Left colon (tissue), 2 donors: ENCODE data around the gene JUN. TPM values are rescaled to one million over a fixed set of nuclear protein-coding genes. Genes with fewer than 3 reads are reported as not detected.
"Not testable (repeated sequence)": the region's sequence is repeated elsewhere in the genome, so short reads cannot be mapped to it uniquely, and the experiment has no call there.

ENCODE experiments used
- ATAC-seq: fragments of 200-7000 bp; cut with Tn5 transposase; one replicate; pipeline ENCODE4 v1.9.1; 2020; ENCODE audit warnings: mild to moderate bottlenecking, moderate library complexity
- DNase-seq, 2 donors: peaks; one replicate each; pipeline ENCODE4 v3.0.0-alpha.2; 2020
- intact Hi-C, 2 donors: fragments of 100-400 bp; cut with DNase I in 1 of 2; cut with micrococcal nuclease in 1 of 2; formaldehyde crosslinking; loops; one replicate each; pipeline versions ENCODE4 v1.11.2 to v1.14.0; 2022; cut with DNase I, micrococcal nuclease
- total RNA-seq, 2 donors: library from RNA; stranded (reverse); fragmentation: NEBNext Ultra II Directional; extraction: Animal tissue kit (Norgen Biotek cat#: 25700); gene quantifications; one replicate each; pipeline ENCODE4 v1.2.1, GENCODE V29; 2021
- donor health status: DM: no; HTN: no; CAD: no.
- donor health status: DM: yes; HTN: yes; CAD: no.

Gene JUN
- total RNA-seq, 2 donors from 2014 or later: 184 to 199 TPM

DNA sequence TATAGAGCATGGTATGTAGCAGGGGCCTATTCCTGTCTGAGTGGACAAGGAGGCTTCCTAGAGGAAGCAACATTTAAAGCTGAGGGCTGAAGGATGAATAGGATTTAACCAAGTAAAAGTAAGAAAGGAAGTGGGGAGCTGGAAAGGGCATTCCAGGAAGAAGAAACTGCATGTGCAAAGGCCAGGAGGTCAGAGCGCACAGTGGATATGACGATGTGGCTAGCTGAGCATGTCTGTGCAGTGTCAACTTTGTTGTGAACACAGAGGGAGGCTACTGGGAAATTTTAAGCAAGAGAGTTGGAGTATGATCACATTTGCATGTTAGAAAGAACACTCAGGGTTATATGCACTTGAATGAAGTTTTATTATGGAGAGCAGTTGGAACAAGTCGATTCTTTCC is 28.6 kb upstream of the JUN start:
- ATAC-seq (no peak), DNase-seq (peak in 1 of 2 donors; percentile 35)
- intact Hi-C loops: no loop called here

DNA sequence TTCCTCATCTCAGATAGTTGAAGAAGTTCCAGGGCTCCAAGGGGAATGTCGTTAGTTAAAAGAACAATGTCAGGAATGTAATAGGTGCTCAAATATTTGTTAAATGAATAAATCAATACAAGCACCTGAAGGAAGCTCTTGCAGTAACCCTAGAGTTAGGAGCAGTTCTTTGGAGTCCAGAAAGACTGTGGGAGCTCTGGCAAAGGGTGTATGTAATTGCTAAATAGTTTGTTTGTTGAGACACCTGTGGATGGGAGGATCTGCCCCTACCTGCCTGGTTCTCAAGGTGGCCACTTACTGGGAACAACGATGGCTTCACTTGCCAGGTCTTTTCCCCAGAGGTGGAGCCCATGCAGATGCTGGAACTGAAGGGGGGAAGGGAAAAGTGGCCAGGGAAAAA is 27.5 kb upstream of the JUN start:
- DNase-seq (no peak), ATAC-seq (no peak)
- intact Hi-C loops: no loop called here

DNA sequence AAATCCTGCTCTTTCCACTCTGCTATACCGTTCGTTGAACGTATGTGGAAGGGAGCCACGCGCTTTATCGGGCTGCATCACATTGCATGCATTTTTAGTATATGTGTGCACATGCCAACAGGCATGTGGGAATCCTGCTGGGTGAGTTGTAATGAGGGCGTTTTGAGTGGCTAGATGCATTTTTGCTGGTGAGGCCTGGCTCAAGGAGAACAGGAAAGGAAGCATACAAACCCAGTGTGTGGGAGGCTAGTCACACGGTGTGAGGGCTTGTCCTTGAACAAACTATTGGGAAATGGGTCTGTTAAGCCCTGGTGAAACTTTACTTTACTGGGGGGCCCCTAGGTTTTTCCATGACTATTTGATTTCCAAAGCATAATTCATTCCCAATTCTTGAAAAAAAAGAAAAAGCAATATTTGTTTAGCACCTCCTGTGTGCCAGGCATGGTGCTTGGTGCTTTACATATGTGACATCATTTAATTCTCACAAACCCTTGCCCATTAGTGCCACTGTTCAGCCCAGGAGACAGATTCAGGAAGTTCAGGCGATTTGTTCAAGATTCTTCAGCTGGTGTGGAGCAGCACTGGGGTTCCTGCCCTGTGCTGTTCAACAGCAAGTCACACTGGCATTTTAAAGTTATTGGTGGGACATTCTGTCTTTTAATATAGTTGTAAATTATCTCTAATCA is 25.6 kb upstream of the JUN start:
- intact Hi-C loops: no loop called here
- DNase-seq: no peak
- ATAC-seq: no peak

DNA sequence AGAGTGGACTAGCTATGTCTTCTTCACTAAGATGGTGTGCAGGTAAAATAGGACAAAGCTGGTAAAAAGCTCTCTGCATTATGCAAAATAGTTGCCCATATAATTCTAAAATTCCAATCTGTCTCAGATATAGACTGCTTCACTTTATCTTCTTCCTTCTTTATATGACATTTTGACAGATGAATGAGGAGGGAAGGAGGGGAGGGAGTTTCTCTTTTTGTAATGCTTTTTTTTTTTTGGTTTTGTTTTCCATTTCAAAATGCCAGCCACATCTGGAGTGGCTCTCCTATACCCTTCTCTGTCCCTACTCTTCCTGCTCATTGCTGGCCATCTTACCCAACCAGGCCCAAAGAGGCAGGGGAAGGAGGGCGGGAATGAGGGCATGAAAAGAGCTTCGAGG is 24.2 kb upstream of the JUN start:
- intact Hi-C loops: no loop called here
- ATAC-seq (no peak), DNase-seq (no peak)

DNA sequence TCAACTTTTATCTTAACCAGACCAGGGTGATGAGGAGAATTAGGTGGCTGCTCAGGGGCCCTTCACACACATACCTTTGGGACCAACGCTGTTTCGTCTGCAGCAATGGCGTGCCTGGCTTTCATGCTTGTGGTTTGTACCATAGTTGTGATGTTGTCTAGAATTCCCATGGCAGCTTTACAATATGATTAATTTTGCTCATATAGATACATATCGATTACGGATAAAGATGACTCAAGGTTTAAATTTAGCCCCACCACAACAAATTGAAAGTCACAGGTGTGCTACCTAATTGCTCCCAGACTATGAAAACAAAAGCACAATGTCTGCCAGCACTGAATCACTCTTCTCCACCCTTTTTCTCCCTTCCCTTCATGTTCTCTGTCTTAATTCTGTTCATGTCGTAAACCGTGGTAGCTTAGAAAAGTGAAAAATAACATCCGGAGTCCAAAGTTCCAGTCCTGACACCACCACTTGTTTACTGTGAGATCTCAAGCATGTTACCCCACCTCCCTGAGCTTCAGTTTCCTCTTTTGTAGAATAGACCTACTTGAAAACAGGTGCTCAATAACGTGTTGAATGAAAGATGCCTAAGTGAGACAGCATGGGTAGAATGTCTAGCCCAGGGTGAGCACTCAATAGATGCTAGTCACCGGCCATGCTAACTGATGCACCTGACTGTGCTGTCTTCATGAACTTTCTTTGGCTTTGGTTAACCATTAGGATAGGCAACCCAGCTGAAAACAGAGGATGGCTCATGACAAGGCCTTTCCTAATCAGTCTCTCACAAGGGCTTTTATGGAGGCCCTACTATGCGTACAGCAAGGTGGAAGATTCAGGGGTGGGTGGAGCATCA is 22.1 kb upstream of the JUN start:
- intact Hi-C loops: no loop called here
- DNase-seq: peak in 1 of 2 donors; percentile 20

DNA sequence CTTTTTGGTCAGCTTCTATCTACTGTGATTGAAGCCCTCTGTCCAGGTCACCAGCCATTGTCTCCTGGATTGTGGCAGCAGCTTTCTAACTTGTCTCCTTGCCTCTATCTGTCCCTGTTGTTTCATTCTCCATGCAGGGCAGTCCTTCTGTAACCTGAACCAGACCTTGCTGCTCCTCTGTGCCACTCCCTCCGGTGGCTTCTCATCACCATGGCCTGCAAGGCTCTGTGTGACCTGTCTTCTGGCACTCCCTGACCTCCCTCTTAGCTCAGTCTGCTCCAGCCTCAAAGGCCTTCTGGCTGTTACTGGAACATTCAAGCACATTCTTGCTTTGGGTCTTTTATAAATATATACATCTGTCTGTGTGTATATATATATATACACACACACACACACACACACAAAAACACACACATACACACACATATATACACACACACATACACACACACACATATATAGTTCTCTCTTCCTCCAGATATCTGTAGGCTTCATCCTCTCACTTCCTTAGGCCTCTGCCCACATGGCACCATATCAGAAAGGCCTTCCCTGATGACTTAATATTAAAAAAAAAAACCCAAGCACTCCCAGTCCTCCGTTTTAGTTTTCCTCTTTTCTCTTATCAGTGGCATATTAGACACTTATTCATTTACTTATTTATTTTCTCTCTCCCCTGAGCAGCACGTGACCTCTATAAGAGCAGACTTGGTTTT is 21.2 kb upstream of the JUN start:
- intact Hi-C loops: no loop called here
- ATAC-seq (peak; percentile 69), DNase-seq (peak; percentile 28 to 60)

More for the DNA sequence above, 22.1 kb upstream of the JUN start:
- peak; percentile 77 for ATAC-seq

DNA sequence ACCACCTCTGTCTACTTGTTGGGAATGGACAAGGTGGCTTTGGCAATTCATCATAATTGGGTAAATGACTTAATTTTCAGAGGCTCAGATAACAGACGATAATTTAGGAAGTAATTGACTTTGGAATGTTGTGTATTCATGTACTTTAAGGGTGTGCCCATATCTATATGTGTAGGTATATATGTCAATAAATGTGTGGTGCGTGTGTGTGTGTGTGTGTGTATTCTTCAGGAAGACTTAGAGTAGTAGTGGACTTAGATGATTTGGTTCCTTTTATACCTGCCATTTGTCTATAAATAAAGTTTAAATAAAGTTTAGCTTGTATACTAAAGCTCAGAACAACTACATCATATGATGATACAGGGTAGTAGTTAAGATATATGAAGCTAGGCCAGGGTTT is 20.0 kb upstream of the JUN start:
- DNase-seq: peak in 1 of 2 donors; percentile 33
- intact Hi-C loops: no loop called here
- ATAC-seq: peak; percentile 70

DNA sequence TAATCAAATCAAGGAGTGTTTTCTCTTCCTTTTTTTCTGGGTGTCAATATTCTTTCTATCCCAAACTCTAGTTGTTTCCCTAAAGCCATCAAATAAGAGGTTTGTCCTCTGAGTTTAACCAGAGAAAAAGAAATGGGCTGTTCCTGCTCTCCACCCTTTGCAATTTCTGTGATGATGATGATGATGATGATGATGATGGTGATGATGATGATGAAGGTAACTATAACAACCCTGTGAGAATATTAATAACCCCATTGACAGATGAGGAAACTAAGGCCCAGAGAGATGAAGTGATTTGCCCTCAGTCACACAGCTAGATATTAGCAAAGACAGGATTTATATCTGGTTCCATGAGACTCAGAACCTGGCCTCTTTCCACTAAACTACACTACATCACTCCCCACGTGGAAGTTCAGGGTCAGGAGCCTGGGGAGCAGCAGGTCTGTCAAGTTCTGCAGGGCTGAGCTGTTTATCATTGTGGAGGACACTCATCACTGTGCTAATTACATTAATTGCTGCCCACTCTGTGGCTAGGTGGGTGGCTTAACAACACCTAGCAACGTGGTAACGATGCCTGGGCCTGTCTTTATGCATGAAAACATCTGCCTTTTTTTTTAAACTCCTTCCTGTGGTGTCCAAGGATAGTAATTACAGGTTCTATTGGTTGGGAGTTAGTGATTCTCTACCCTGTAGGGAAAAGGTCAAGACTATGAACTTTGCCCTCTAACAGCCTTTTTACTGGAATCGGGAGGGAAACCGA is 19.0 kb upstream of the JUN start:
- intact Hi-C loops: no loop called here
- ATAC-seq (peak; percentile 35), DNase-seq (no peak)

DNA sequence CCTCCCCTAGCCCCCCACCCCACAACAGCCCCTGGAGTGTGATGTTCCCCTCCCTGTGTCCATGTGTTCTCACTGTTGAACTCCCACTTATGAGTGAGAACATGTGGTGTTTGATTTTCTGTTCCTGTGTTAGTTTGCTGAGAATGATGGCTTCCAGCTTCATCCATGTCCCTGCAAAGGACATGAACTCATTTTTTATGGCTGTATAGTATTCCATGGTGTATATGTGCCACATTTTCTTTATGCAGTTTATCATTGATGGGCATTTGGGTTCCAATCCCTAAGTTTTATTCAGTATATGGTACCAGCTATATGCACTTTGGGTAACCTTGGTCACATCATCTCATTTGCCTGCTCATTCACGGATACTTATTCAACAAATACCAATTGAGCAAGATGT is 17.4 kb upstream of the JUN start:
- intact Hi-C loops, DNase-seq, ATAC-seq: not testable (repeated sequence)

DNA sequence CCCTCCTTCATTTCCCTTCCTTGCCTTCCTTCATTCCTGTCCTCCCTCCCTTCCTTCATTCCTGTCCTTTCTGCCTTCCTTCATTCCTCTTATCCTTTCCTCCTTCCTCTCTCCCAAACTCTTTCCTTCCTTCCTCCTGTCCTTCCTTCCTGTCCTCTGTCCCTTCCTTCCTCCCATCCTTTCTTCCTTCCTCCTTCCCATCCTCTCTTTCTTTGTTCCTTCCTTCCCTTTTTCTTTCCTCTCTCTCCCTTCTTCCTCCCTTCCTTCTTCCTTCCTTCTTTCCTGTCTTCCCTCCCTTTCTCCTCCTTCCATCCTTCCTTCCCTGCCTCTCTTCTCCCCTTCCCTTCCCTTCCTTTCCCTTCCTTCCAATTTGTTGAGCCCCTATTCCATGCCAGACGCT is 15.8 kb upstream of the JUN start:
- intact Hi-C loops: no loop called here

DNA sequence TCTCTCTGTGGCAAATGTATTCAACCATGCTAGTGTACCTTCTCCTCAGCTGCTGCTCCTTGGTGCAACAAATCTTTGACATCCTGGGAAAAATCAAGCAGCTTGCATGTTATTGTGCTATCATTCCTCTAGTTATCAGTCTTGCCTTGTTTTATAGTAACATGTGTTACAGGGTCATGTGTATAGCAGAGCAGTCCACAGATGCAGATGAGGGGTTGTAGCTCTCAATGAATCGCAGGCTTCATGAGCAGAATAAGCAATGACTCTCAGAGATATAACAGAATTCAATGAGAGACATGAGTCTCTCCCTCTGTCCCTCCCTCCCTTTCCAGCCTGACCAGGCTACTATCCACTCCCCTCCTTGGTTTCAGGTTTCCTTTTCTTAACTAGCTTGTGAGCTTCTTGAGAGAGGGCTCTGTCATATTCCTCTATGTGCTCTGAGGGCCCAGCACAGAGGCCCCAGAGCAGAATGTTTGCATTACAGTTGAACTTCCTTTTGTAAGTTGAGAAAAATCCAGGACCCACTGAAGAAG is 15.1 kb upstream of the JUN start:
- intact Hi-C loops: no loop called here
- DNase-seq (no peak), ATAC-seq (no peak)

More for the DNA sequence above, 15.8 kb upstream of the JUN start:
- DNase-seq (no peak), ATAC-seq (no peak)

DNA sequence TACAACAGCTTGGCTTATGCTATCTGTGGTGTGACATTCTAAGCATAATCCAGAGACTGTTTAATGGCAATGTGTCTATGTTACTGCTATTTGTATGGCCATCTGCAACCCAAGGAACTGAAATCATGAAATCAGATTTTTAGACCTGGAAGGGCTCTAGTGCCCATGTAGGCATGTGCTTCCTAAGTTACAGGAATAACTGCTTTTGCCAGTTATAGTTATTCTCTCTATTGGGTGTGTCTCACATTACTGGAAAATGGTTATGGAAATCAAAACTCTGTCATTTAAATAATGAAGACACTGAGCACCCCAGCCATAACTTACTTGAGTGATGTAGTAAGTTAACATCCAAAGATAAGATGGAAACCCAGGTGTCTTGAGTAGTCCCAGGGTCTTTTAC is 12.6 kb upstream of the JUN start:
- intact Hi-C loops: no loop called here
- no peak for ATAC-seq
- no peak for DNase-seq

DNA sequence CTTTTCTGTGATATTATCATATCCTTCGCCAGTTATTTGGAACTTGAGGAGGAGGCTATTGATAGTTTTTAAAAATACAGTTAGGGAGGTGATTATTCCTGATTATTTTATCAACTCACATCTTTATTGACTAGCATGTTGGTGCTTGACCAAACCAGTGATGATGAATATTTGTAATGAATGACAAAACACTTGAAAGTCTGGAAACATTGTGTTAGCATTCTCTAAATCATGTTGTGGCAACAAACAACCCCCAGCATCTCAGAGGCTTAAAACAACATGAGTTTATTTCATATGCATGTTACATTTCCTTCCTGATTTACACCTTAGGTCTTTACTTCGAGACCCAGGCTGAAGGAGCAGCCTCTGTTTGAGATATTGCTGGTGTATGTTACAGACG is 10.7 kb upstream of the JUN start:
- intact Hi-C loops: no loop called here
- no peak for ATAC-seq
- no peak for DNase-seq

DNA sequence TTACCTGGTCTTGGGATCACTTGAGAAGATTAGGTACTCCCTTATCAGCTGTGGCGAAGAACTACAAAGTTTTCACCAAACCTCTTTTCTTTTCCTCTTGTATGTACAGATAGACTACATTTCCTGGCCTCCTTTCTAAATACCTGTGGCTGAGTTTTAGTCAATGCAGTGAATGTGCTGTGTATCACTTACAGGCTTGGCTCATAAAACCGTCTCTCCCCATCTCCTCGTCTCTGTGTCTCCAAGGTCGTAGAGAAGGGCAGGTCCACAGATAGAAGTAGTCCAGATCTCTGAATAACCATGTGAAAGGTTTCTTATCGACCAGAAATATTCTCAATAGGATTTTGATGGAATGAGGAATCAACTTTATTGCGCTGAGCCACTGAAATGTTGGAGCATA is 9.0 kb upstream of the JUN start:
- intact Hi-C loops: no loop called here
- DNase-seq (no peak), ATAC-seq (no peak)

DNA sequence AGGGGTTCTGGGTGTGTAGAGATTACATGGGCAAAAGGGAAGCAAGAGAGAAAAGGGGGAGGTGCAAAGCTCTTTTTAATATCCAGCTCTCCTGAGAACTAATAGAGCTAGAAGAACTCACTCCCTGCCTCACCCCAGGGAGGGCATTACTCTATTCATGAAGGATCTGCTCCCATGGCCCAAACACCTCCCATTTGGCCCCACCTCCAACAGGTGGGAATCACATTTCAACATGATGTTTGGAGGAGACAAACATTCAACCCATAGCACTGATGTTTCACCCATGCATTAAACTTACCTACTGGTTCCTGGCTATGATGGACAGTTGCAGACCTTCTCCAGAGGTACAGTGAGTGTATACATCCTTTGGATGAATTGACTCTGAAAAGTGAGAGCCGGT is 7.3 kb upstream of the JUN start:
- intact Hi-C loops: no loop called here
- DNase-seq (no peak), ATAC-seq (no peak)

DNA sequence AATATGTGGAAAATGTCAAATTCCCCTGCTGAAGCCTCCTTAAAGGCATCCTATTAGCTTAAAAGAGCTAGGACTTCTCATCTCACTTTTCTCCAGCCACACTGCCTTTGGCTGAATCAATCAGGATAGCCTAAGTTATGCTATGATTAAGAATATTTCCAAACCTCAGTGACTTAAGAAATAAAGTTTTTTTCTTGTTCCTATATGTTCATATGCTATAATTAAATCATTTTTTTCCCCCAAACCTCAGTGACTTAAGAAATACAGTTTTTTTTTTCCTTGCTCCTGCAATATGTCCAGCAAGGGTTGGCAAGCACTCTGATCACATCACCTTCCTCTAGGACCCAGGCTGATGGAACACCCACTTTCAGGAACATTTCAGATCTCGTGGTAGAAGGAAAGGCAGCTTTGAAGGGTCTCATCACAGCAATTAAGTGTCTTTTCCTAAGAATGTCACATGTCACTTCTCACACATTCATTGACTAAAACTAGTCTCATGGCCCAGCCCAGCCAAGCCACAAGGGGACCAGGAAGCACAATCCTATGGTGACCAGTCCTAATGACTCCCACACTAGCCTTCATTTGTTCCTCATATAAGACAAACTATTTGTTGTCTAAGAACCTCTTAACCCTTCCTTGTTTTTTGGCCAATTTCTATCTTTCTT is 6.3 kb upstream of the JUN start:
- ATAC-seq (no peak), DNase-seq (no peak)
- intact Hi-C loops: loop anchor here in 1 of 2 donors (10.0 kb wide), 2 partner anchors 105 to 505 kb away; partner anchors contain the start of gene FGGY

DNA sequence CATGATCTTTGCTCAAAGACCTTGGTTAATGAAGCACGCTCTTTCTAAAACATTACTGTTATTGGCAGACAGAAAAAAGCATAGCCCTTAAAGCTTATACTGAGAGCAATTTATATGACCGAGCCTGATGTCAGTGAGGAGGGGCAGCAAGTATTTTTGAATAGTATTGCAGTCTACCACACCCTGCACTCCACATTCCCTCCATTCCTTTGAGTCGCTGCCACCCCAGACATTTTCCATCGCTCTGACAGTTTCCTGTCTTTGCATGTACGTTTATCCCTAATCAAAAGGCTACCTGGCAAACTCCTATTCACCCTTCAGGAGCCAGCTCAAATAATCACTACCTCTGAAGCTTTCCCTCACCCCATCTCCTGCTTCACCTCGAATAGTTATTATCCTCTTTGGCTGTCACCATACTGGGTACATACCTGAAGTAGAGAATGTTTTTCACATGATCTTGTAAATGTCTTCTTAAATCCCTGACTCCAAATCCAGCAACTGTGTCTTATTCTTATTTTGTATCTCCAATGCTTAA is 5.5 kb upstream of the JUN start:
- intact Hi-C loops: loop anchor here in 1 of 2 donors (10.0 kb wide), 2 partner anchors 105 to 505 kb away; partner anchors contain the start of gene FGGY
- DNase-seq (no peak), ATAC-seq (no peak)

DNA sequence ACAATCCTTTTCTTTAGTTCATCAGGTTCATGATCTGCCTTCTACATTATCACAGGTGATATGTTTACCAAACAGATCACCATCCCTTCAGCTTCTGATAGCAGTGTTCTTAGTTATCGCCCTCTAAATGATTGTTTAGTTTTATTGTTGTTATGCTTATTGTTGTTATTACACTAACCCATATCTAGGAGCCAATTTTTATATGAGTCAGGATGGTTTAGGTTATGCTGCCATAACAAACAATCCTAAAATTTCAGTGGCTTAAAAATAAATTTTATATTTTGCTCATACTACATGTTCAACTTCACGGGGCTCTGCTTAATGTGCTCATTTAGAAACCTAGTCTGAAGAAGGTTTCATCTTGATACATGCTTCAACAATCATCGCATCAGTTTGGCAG is 4.4 kb upstream of the JUN start:
- intact Hi-C loops: loop anchor here in 1 of 2 donors (10.0 kb wide), 2 partner anchors 107 to 507 kb away; partner anchors contain the start of gene FGGY
- ATAC-seq (no peak), DNase-seq (no peak)
